Kidney (tissue), 14 donors: ENCODE results near the gene NRXN3. TPM values are rescaled to one million over a fixed set of nuclear protein-coding genes. Genes with fewer than 3 reads are reported as not detected.
A peak's percentile ranks its signal among the peaks of the same experiment; 100 is the strongest.

Experiments used
- DNase-seq, 5 donors: peaks; one replicate each; pipeline ENCODE4 v3.0.0-alpha.2; 2013 to 2020
- FAIRE-seq: peaks from 2 replicates; lab custom pipeline; 2012; peaks lifted over from hg19 to GRCh38; lab: Jason Lieb, UNC
- H3K27ac ChIP-seq, 2 donors: one replicate each; pipeline ENCODE4 v1.7.0; 2013; ENCODE audit warnings: low read depth in 2 of 2, low read length in 2 of 2, inconsistent platforms in 1 of 2
- H3K27me3 ChIP-seq: one replicate; pipeline ENCODE4 v1.7.1; 2013; ENCODE audit warnings: low read length, inconsistent platforms; ENCODE audit not compliant: control insufficient read depth, insufficient read depth
- H3K36me3 ChIP-seq, 3 donors: one replicate each; pipeline versions ENCODE4 v1.7.0 to v1.7.1; 2013; ENCODE audit warnings: low read length in 3 of 3, control low read depth in 1 of 3, inconsistent platforms in 1 of 3; ENCODE audit not compliant: insufficient read depth in 3 of 3, control insufficient read depth in 2 of 3
- H3K4me1 ChIP-seq, 3 donors: one replicate each; pipeline versions ENCODE4 v1.7.0 to v1.7.1; 2013; ENCODE audit warnings: low read length in 3 of 3, inconsistent platforms in 1 of 3, low read depth in 1 of 3; ENCODE audit not compliant: control insufficient read depth in 2 of 3, insufficient read depth in 2 of 3
- H3K4me3 ChIP-seq, 3 donors: one replicate each; pipeline versions ENCODE4 v1.7.0 to v1.8.1; 2013; ENCODE audit warnings: low read length in 3 of 3, control low read depth in 1 of 3, inconsistent platforms in 1 of 3
- H3K9ac ChIP-seq, 3 donors: one replicate each; pipeline versions ENCODE4 v1.7.0 to v1.7.1; 2013; ENCODE audit warnings: low read length in 3 of 3, control low read depth in 1 of 3, inconsistent platforms in 1 of 3
- H3K9me3 ChIP-seq, 3 donors: one replicate each; pipeline versions ENCODE4 v1.7.0 to v1.7.1; 2013; ENCODE audit warnings: low read length in 3 of 3, control low read depth in 1 of 3, inconsistent platforms in 1 of 3; ENCODE audit not compliant: control insufficient read depth in 2 of 3, insufficient read depth in 1 of 3
- intact Hi-C: fragments of 100-400 bp; cut with DNase I; formaldehyde crosslinking; loops from one replicate; pipeline ENCODE4 v1.11.1; 2022
- polyA plus RNA-seq: library from polyadenylated mRNA; stranded (reverse); fragments of 350-450 nt; fragmentation: Illumina TruSeq; extraction: RNeasy Lipid Tissue Mini Kit (QIAGEN cat#74804); gene quantifications from one replicate; pipeline ENCODE4 v1.2.3, GENCODE V29; 2014; ENCODE audit warnings: low read depth, low replicate concordance; ENCODE audit not compliant: insufficient read depth
- total RNA-seq: library from RNA; stranded (reverse); fragmentation: NEBNext Ultra II Directional; extraction: Animal tissue kit (Norgen Biotek cat#: 25700); gene quantifications from one replicate; pipeline ENCODE4 v1.2.1, GENCODE V29; 2021
- TF ChIP-seq, protein P1 (sequence below): IDR thresholded peaks from 3 replicates; pipeline ENCODE4 v1.5.1; 2012; ENCODE audit warnings: mild to moderate bottlenecking, moderate library complexity, borderline replicate concordance; ENCODE audit not compliant: insufficient read depth; ENCODE audit errors: extremely low read depth
- donor health status: control.
- donor health status: control.
- donor health status: control.
- donor health status: control.
- donor health status: control.
- donor health status: DM: yes; HTN: yes; CAD: no.
- donor health status: Normal renal cell carcinoma (clear cell type).

Gene NRXN3
- total and polyA plus RNA-seq, 2 donors from 2014 or later = 1.5 to 2.4 TPM

DNA sequence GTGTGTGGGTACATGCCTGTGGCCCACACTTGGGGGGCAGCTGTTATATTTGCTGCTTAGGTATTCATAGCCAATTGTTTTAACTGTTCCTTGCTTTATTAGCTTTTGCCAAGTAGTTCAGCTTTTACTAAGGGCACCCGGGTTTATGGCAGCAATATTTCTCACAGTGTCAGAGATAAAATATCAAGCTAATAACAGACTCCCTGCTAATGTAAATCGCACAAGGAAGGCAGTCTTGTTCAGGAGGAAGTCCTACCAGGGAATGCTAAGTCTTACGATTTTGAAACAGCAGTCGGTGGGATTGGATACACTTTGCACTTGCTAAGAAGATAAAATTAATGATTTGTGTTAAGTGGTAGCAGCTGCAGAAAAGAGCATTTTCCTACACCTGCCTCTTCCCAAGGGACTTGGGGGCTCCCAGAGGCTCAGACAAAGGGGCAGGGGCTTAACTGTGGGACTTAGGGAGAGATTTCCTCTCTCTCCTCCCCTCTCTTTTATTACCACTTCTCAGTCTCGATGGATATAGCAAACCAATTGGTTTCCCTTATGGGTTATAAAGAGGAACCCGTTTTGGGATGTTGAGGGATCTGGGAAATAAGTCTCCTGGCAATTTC lies 175.1 kb downstream of the NRXN3 start:
- Histone ChIP-seq H3K27me3 (no peaks in the 10 kb centered on the region), H3K4me3 (no peak overlapping the region), H3K4me1 (no peaks in the 10 kb centered on the region), H3K9ac (no peak overlapping the region), H3K36me3 (no peaks in the 10 kb centered on the region), H3K9me3 (no peaks in the 10 kb centered on the region), H3K27ac (no peak overlapping the region)
- intact Hi-C loops = no loop called here
- FAIRE-seq (no peak), DNase-seq (peak in 1 of 5 donors; percentile 37)
- TF ChIP-seq, protein P1, sequence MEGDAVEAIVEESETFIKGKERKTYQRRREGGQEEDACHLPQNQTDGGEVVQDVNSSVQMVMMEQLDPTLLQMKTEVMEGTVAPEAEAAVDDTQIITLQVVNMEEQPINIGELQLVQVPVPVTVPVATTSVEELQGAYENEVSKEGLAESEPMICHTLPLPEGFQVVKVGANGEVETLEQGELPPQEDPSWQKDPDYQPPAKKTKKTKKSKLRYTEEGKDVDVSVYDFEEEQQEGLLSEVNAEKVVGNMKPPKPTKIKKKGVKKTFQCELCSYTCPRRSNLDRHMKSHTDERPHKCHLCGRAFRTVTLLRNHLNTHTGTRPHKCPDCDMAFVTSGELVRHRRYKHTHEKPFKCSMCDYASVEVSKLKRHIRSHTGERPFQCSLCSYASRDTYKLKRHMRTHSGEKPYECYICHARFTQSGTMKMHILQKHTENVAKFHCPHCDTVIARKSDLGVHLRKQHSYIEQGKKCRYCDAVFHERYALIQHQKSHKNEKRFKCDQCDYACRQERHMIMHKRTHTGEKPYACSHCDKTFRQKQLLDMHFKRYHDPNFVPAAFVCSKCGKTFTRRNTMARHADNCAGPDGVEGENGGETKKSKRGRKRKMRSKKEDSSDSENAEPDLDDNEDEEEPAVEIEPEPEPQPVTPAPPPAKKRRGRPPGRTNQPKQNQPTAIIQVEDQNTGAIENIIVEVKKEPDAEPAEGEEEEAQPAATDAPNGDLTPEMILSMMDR = no peak

GRCh38 chr14:78346747-78347146 lies 176.6 kb downstream of the NRXN3 start:
- no peak for FAIRE-seq
- Histone ChIP-seq H3K36me3 (no peaks in the 10 kb centered on the region), H3K9ac (no peak overlapping the region), H3K9me3 (no peaks in the 10 kb centered on the region), H3K27ac (no peak overlapping the region), H3K4me1 (no peaks in the 10 kb centered on the region), H3K4me3 (no peak overlapping the region), H3K27me3 (no peaks in the 10 kb centered on the region)
- no peak for DNase-seq
- intact Hi-C loops = no loop called here
- TF ChIP-seq, protein P1 = no peak

GRCh38 chr14:78355109-78355508 lies 184.9 kb downstream of the NRXN3 start:
- Histone ChIP-seq H3K27ac (no peak overlapping the region), H3K27me3 (no peaks in the 10 kb centered on the region), H3K9ac (no peak overlapping the region), H3K4me3 (no peak overlapping the region), H3K9me3 (no peaks in the 10 kb centered on the region), H3K4me1 (no peaks in the 10 kb centered on the region), H3K36me3 (no peaks in the 10 kb centered on the region)
- intact Hi-C loops = no loop called here
- DNase-seq (no peak), FAIRE-seq (no peak)
- TF ChIP-seq, protein P1 = no peak

GRCh38 chr14:78356391-78356790 lies 186.2 kb downstream of the NRXN3 start:
- peak in 1 of 5 donors; percentile 14 for DNase-seq
- no peak overlapping the region for H3K4me3 ChIP-seq
- FAIRE-seq = no peak

More at GRCh38 chr14:78356391-78356790, 186.2 kb downstream of the NRXN3 start:
- no peaks in the 10 kb centered on the region for H3K36me3 ChIP-seq
- no peak overlapping the region for H3K9ac ChIP-seq
- H3K27me3 ChIP-seq = no peaks in the 10 kb centered on the region
- TF ChIP-seq, protein P1 = no peak
- no peaks in the 10 kb centered on the region for H3K9me3 ChIP-seq
- intact Hi-C loops = no loop called here
- H3K4me1 ChIP-seq = no peaks in the 10 kb centered on the region
- no peak overlapping the region for H3K27ac ChIP-seq
